Caco-2 (cell line): Measurements from ENCODE around the gene TOMM5. TPM values are rescaled to one million over a fixed set of nuclear protein-coding genes. Genes with fewer than 3 reads are reported as not detected.

Experiments used
- BruUV-seq: library from RNA; stranded (reverse); fragments of 400-500 nt; replicated peaks from 2 replicates; lab custom pipeline; 2021; lab: Mats Ljungman, UMichigan
- CTCF ChIA-PET: fragments of 300-600 bp; sonication (Branson Sonifier 250); formaldehyde crosslinking; loops from one replicate; lab custom pipeline; 2022; ENCODE audit warnings: antibody characterized with exemption; lab: Charles Lee
- POLR2A ChIA-PET: fragments of 300-600 bp; sonication (Branson Sonifier 250); formaldehyde crosslinking; loops from one replicate; lab custom pipeline; 2022; ENCODE audit warnings: antibody characterized with exemption; lab: Charles Lee
- DNase-seq, 2 experiments: peaks; one replicate each; pipeline versions ENCODE4 v3.0.0 to v3.0.0-alpha.2; 2020 to 2022
- H3K27me3 ChIP-seq: replicated peaks from 2 replicates; pipeline ENCODE4 v1.6.0; 2011; ENCODE audit warnings: low read length; ENCODE audit not compliant: control insufficient read depth, insufficient read depth
- H3K36me3 ChIP-seq: 2 replicates; pipeline ENCODE4 v1.5.1; 2011; ENCODE audit warnings: low read length; ENCODE audit not compliant: control insufficient read depth, insufficient read depth
- H3K4me1 ChIP-seq: fragments of 250-450 bp; sonication (Bioruptor Pico); 2 replicates; pipeline ENCODE4 v1.5.1; 2020; ENCODE audit warnings: mild to moderate bottlenecking
- H3K4me3 ChIP-seq: 2 replicates; pipeline ENCODE4 v1.5.1; 2011; ENCODE audit warnings: low read depth, mild to moderate bottlenecking, control low read depth, low read length
- H3K9me3 ChIP-seq: fragments of 250-450 bp; sonication (Bioruptor Pico); 2 replicates; pipeline ENCODE4 v1.5.1; 2020; ENCODE audit warnings: mild to moderate bottlenecking, moderate library complexity
- H3K27ac Mint-ChIP-seq: one replicate; pipeline ENCODE4 v1.8.0; 2022; ENCODE audit warnings: mixed read lengths; ENCODE audit not compliant: unreplicated experiment
- H3K27me3 Mint-ChIP-seq: one replicate; pipeline ENCODE4 v1.8.0; 2022; ENCODE audit warnings: mixed read lengths; ENCODE audit not compliant: insufficient read depth, unreplicated experiment
- H3K36me3 Mint-ChIP-seq: one replicate; pipeline ENCODE4 v1.8.0; 2022; ENCODE audit warnings: mild to moderate bottlenecking, mixed read lengths; ENCODE audit not compliant: insufficient read depth, unreplicated experiment
- H3K4me1 Mint-ChIP-seq: one replicate; pipeline ENCODE4 v1.8.0; 2022; ENCODE audit warnings: low read depth, mixed read lengths; ENCODE audit not compliant: unreplicated experiment
- H3K4me3 Mint-ChIP-seq: one replicate; pipeline ENCODE4 v1.8.0; 2022; ENCODE audit warnings: mild to moderate bottlenecking, moderate library complexity, mixed read lengths; ENCODE audit not compliant: unreplicated experiment
- H3K9me3 Mint-ChIP-seq: one replicate; pipeline ENCODE4 v1.8.0; 2022; ENCODE audit warnings: mixed read lengths; ENCODE audit not compliant: unreplicated experiment
- CTCF ChIP-seq, 2 experiments: fragments of 200-600 bp in 1 of 2; IDR thresholded peaks; 1 replicate in 1 of 2; 2 replicates in 1 of 2; pipeline versions ENCODE4 v1.5.1 to v1.8.0; 2011 to 2022; ENCODE audit warnings: antibody characterized with exemption in 1 of 2, control low read depth in 1 of 2, inconsistent platforms in 1 of 2, low read depth in 1 of 2, low read length in 1 of 2, mild to moderate bottlenecking in 1 of 2, moderate library complexity in 1 of 2; ENCODE audit not compliant: insufficient read depth in 1 of 2, severe bottlenecking in 1 of 2, unreplicated experiment in 1 of 2
- intact Hi-C: fragments of 100-400 bp; cut with micrococcal nuclease; formaldehyde crosslinking; loops from one replicate; pipeline ENCODE4 v1.10.0; 2022; ENCODE audit not compliant: unreplicated experiment
- total RNA-seq: library from RNA; stranded (reverse); gene quantifications from 2 replicates; pipeline ENCODE4 v1.2.3, GENCODE V29; 2022

The TOMM5 gene
- total RNA-seq, 1 experiment from 2014 or later: 185 TPM

GRCh38 chr9:37559855-37560592, 32.4 kb downstream of the TOMM5 start:
- Histone ChIP-seq H3K9me3 (peaks cover 13% of the 10 kb centered on the region), H3K27me3 (no peaks in the 10 kb centered on the region), H3K4me3 (no peak overlapping the region), H3K36me3 (no peaks in the 10 kb centered on the region), H3K4me1 (no peaks in the 10 kb centered on the region)
- intact Hi-C loops: loop anchor here (2.0 kb wide), 1 partner anchor 25 kb away; no protein-coding TSS in a partner anchor
- Mint-ChIP-seq H3K4me3 (no peak overlapping the region), H3K9me3 (peaks cover 9% of the 10 kb centered on the region), H3K27me3 (no peaks in the 10 kb centered on the region), H3K4me1 (no peaks in the 10 kb centered on the region), H3K27ac (no peak overlapping the region), H3K36me3 (peaks cover 17% of the 10 kb centered on the region)
- CTCF ChIA-PET: no interaction called here
- POLR2A ChIA-PET: no interaction called here
- BruUV-seq: no TSS peak
- no peak for DNase-seq
- no peak for TF ChIP-seq CTCF (IDR thresholded peaks at IDR 0.05; ENCODE audit: insufficient read depth in 1 of 2, low read depth in 1 of 2, low read length in 1 of 2, severe bottlenecking in 1 of 2, unreplicated experiment in 1 of 2)

GRCh38 chr9:37559125-37559524, 33.3 kb downstream of the TOMM5 start:
- POLR2A ChIA-PET: no interaction called here
- Mint-ChIP-seq H3K27me3 (no peaks in the 10 kb centered on the region), H3K9me3 (peaks cover 9% of the 10 kb centered on the region), H3K27ac (no peak overlapping the region), H3K36me3 (peaks cover 15% of the 10 kb centered on the region), H3K4me3 (no peak overlapping the region), H3K4me1 (no peaks in the 10 kb centered on the region)
- BruUV-seq: no TSS peak
- Histone ChIP-seq H3K36me3 (no peaks in the 10 kb centered on the region), H3K4me1 (no peaks in the 10 kb centered on the region), H3K4me3 (no peak overlapping the region), H3K27me3 (no peaks in the 10 kb centered on the region), H3K9me3 (peaks cover 4% of the 10 kb centered on the region)
- CTCF ChIA-PET: no interaction called here
- intact Hi-C loops: loop anchor here (2.0 kb wide), 1 partner anchor 24 kb away; no protein-coding TSS in a partner anchor
- TF ChIP-seq CTCF (IDR thresholded peaks at IDR 0.05; ENCODE audit: insufficient read depth in 1 of 2, low read depth in 1 of 2, low read length in 1 of 2, severe bottlenecking in 1 of 2, unreplicated experiment in 1 of 2): no peak
- no peak for DNase-seq

GRCh38 chr9:37555786-37556185, 36.6 kb downstream of the TOMM5 start:
- H3K4me1 Mint-ChIP-seq: no peaks in the 10 kb centered on the region

More at GRCh38 chr9:37555786-37556185, 36.6 kb downstream of the TOMM5 start:
- Mint-ChIP-seq H3K4me3 (no peak overlapping the region), H3K9me3 (no peaks in the 10 kb centered on the region), H3K27me3 (no peaks in the 10 kb centered on the region), H3K27ac (no peak overlapping the region), H3K36me3 (peaks cover 7% of the 10 kb centered on the region)
- TF ChIP-seq CTCF (IDR thresholded peaks at IDR 0.05; ENCODE audit: insufficient read depth in 1 of 2, low read depth in 1 of 2, low read length in 1 of 2, severe bottlenecking in 1 of 2, unreplicated experiment in 1 of 2): no peak
- CTCF ChIA-PET: no interaction called here
- H3K4me3 ChIP-seq: no peak overlapping the region
- no peaks in the 10 kb centered on the region for H3K36me3 ChIP-seq
- no peaks in the 10 kb centered on the region for H3K9me3 ChIP-seq
- no TSS peak for BruUV-seq
- POLR2A ChIA-PET: no interaction called here
- H3K4me1 ChIP-seq: no peaks in the 10 kb centered on the region
- no peak for DNase-seq
- H3K27me3 ChIP-seq: no peaks in the 10 kb centered on the region
- intact Hi-C loops: no loop called here
